Panc1 (cell line): ENCODE results near the gene PTGES.

Source experiments
- POLR2AphosphoS5 ChIP-seq: IDR thresholded peaks from 2 replicates; pipeline ENCODE4 v1.6.1; 2012; ENCODE audit warnings: mild to moderate bottlenecking, low read depth, low read length, moderate library complexity
- TCF7L2 ChIP-seq: IDR thresholded peaks from 2 replicates; pipeline ENCODE4 v1.6.1; 2011; ENCODE audit warnings: mild to moderate bottlenecking, low read depth, low read length, inconsistent platforms
- TF ChIP-seq, protein P1 (sequence below): fragments of 450-650 bp; IDR thresholded peaks from 2 replicates; pipeline ENCODE4 v1.5.1; 2017; ENCODE audit warnings: mild to moderate bottlenecking

DNA sequence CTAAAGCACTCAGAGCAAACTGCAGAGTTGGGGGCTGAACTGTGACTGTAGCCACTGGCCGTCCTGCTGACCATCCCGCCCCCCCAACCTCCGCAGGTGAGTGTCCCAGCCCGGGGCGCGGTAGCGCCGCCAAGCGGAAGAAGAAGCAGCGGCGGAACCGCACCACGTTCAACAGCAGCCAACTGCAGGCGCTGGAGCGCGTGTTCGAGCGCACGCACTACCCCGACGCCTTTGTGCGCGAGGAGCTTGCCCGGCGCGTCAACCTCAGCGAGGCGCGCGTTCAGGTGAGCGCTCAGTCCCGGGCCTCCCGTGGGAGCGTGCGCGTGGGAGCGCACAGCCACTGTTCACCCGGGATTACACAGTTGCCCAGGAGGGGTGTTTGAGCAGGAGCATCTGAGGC, 33.7 kb downstream of the PTGES start:
- TF ChIP-seq, protein P1, sequence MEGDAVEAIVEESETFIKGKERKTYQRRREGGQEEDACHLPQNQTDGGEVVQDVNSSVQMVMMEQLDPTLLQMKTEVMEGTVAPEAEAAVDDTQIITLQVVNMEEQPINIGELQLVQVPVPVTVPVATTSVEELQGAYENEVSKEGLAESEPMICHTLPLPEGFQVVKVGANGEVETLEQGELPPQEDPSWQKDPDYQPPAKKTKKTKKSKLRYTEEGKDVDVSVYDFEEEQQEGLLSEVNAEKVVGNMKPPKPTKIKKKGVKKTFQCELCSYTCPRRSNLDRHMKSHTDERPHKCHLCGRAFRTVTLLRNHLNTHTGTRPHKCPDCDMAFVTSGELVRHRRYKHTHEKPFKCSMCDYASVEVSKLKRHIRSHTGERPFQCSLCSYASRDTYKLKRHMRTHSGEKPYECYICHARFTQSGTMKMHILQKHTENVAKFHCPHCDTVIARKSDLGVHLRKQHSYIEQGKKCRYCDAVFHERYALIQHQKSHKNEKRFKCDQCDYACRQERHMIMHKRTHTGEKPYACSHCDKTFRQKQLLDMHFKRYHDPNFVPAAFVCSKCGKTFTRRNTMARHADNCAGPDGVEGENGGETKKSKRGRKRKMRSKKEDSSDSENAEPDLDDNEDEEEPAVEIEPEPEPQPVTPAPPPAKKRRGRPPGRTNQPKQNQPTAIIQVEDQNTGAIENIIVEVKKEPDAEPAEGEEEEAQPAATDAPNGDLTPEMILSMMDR, result no peak
- TF ChIP-seq TCF7L2 (no peak), POLR2AphosphoS5 (no peak)
